T-helper 22 cell (primary cell): ENCODE measurements around the gene CCNQ.
"Not testable (repeated sequence)": the region's sequence is repeated elsewhere in the genome, so short reads cannot be mapped to it uniquely, and the experiment has no call there.

Experiments used
- DNase-seq: peaks from one replicate; pipeline ENCODE4 v3.0.0-alpha.2; 2020; ENCODE audit warnings: low read depth

Gene CCNQ

GRCh38 chrX:153622661-153623309 is 23.8 kb upstream of the CCNQ start:
- no peak for DNase-seq

GRCh38 chrX:153621949-153622598 is 23.1 kb upstream of the CCNQ start:
- DNase-seq: no peak

- no peak for DNase-seq
Measured at GRCh38 chrX:153620576-153620975, 21.6 kb upstream of the CCNQ start.

- no peak for DNase-seq
Measured at GRCh38 chrX:153614818-153615217, 15.9 kb upstream of the CCNQ start.

GRCh38 chrX:153612413-153612812 is 13.5 kb upstream of the CCNQ start:
- DNase-seq: no peak

GRCh38 chrX:153611298-153612095 is 12.6 kb upstream of the CCNQ start:
- DNase-seq: no peak

- no peak for DNase-seq
Measured at GRCh38 chrX:153610836-153611213, 11.9 kb upstream of the CCNQ start.

- peak; percentile 52 for DNase-seq
Measured at GRCh38 chrX:153609917-153610835, 11.2 kb upstream of the CCNQ start.

- DNase-seq: no peak
Measured at GRCh38 chrX:153608806-153609205, 9.9 kb upstream of the CCNQ start.

GRCh38 chrX:153608376-153608775 is 9.4 kb upstream of the CCNQ start:
- no peak for DNase-seq

GRCh38 chrX:153606503-153606902 is 7.6 kb upstream of the CCNQ start:
- DNase-seq: no peak

- not testable (repeated sequence) for DNase-seq
Measured at GRCh38 chrX:153604666-153605380, 5.9 kb upstream of the CCNQ start.

GRCh38 chrX:153603131-153603656 is 4.3 kb upstream of the CCNQ start:
- no peak for DNase-seq

GRCh38 chrX:153602601-153603000 is 3.7 kb upstream of the CCNQ start:
- DNase-seq: no peak

GRCh38 chrX:153601511-153602110 is 2.7 kb upstream of the CCNQ start:
- DNase-seq: no peak

- DNase-seq: no peak
Measured at GRCh38 chrX:153600921-153601320, 2.0 kb upstream of the CCNQ start.

GRCh38 chrX:153600032-153600373 is 1.1 kb upstream of the CCNQ start:
- no peak for DNase-seq

- DNase-seq: peak; percentile 77
Measured at GRCh38 chrX:153599192-153600031, 473 bp upstream of the CCNQ start.

GRCh38 chrX:153596981-153597750 is 1.8 kb downstream of the CCNQ start:
- no peak for DNase-seq
